Uterus (tissue), 2 donors: ENCODE measurements around the gene RIPOR1.

ENCODE experiments used
- POLR2A ChIP-seq, 2 donors: fragments of 450-650 bp; IDR thresholded peaks; one replicate each; pipeline ENCODE4 v1.6.1; 2016; ENCODE audit warnings: antibody characterized with exemption in 2 of 2, mild to moderate bottlenecking in 1 of 2, moderate library complexity in 1 of 2
- TF ChIP-seq, protein P1 (sequence below), 4 experiments: fragments of 200-600 bp in 2 of 4; fragments of 450-650 bp in 2 of 4; sonication (generic) in 2 of 4; IDR thresholded peaks; one replicate each; pipeline ENCODE4 v1.5.1; 2016 to 2019; ENCODE audit warnings: antibody characterized with exemption in 4 of 4, mild to moderate bottlenecking in 2 of 4, moderate library complexity in 1 of 4

- TF ChIP-seq, protein P1, sequence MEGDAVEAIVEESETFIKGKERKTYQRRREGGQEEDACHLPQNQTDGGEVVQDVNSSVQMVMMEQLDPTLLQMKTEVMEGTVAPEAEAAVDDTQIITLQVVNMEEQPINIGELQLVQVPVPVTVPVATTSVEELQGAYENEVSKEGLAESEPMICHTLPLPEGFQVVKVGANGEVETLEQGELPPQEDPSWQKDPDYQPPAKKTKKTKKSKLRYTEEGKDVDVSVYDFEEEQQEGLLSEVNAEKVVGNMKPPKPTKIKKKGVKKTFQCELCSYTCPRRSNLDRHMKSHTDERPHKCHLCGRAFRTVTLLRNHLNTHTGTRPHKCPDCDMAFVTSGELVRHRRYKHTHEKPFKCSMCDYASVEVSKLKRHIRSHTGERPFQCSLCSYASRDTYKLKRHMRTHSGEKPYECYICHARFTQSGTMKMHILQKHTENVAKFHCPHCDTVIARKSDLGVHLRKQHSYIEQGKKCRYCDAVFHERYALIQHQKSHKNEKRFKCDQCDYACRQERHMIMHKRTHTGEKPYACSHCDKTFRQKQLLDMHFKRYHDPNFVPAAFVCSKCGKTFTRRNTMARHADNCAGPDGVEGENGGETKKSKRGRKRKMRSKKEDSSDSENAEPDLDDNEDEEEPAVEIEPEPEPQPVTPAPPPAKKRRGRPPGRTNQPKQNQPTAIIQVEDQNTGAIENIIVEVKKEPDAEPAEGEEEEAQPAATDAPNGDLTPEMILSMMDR (IDR thresholded peaks at IDR 0.05): no peak
- peak; percentile 63 to 84 for TF ChIP-seq POLR2A (IDR thresholded peaks at IDR 0.05)
Observed at GRCh38 chr16:67530013-67530939, 1.6 kb downstream of the RIPOR1 start.
